HUDEP-2 (cell line): ENCODE data around the gene IRAK1.
"Not testable (repeated sequence)": the region's sequence is repeated elsewhere in the genome, so short reads cannot be mapped to it uniquely, and the experiment has no call there.

ENCODE experiments used
- DNase-seq, 76 experiments: peaks; one replicate each; lab custom pipeline; 2025; ENCODE audit not compliant: unreplicated experiment in 76 of 76; lab: John Stamatoyannopoulos, UW

Gene IRAK1

GRCh38 chrX:154004315-154004714 lies 15.4 kb downstream of the IRAK1 start:
- DNase-seq: no peak

GRCh38 chrX:154002215-154002719 lies 17.4 kb downstream of the IRAK1 start:
- DNase-seq: peak in 67 of 76 experiments; percentile 1 to 76 (median 43)

- DNase-seq: no peak
These were observed 19.7 kb downstream of the IRAK1 start for GRCh38 chrX:154000051-154000450.

GRCh38 chrX:153999359-154000037 lies 20.2 kb downstream of the IRAK1 start:
- no peak for DNase-seq

- no peak for DNase-seq
These were observed 24.2 kb downstream of the IRAK1 start for GRCh38 chrX:153995504-153995903.

- not testable (repeated sequence) for DNase-seq
These were observed 25.3 kb downstream of the IRAK1 start for GRCh38 chrX:153994398-153994797.

- no peak for DNase-seq
These were observed 25.7 kb downstream of the IRAK1 start for GRCh38 chrX:153993978-153994377.

- no peak for DNase-seq
These were observed 26.6 kb downstream of the IRAK1 start for GRCh38 chrX:153993079-153993478.

- DNase-seq: no peak
These were observed 27.5 kb downstream of the IRAK1 start for GRCh38 chrX:153992180-153992579.

- no peak for DNase-seq
These were observed 28.6 kb downstream of the IRAK1 start for GRCh38 chrX:153991013-153991580.

GRCh38 chrX:153989973-153990655 lies 29.6 kb downstream of the IRAK1 start:
- no peak for DNase-seq

- no peak for DNase-seq
These were observed 31.2 kb downstream of the IRAK1 start for GRCh38 chrX:153988493-153988892.

GRCh38 chrX:153984351-153985178 lies 35.1 kb downstream of the IRAK1 start:
- peak in 11 of 76 experiments; percentile 3 to 36 (median 17) for DNase-seq

GRCh38 chrX:153983321-153983801 lies 36.3 kb downstream of the IRAK1 start:
- no peak for DNase-seq

GRCh38 chrX:153981771-153982533 lies 37.8 kb downstream of the IRAK1 start:
- peak in 1 of 76 experiments; percentile 5 for DNase-seq

- DNase-seq: peak in 1 of 76 experiments; percentile 18
These were observed 38.5 kb downstream of the IRAK1 start for GRCh38 chrX:153981231-153981630.

- peak in 6 of 76 experiments; percentile 0 to 19 (median 9) for DNase-seq
These were observed 39.3 kb downstream of the IRAK1 start for GRCh38 chrX:153980394-153980793.

GRCh38 chrX:153974726-153975286 lies 44.9 kb downstream of the IRAK1 start:
- DNase-seq: no peak

GRCh38 chrX:153974003-153974725 lies 45.5 kb downstream of the IRAK1 start:
- DNase-seq: no peak
